DOHH2 (cell line): ENCODE data around the gene CD300H.

Experiments
- H3F3A ChIP-seq: fragments of 200-600 bp; sonication (generic), shearing (Covaris generic); 2 replicates; pipeline ENCODE4 v1.6.0; 2016; ENCODE audit warnings: antibody characterized with exemption, mild to moderate bottlenecking; ENCODE audit not compliant: control insufficient read depth, insufficient read depth
- H3K27ac ChIP-seq: fragments of 200-600 bp; sonication (generic); 2 replicates; pipeline ENCODE4 v1.5.1; 2014; ENCODE audit warnings: low read depth, mild to moderate bottlenecking, low read length, moderate library complexity
- H3K27me3 ChIP-seq: fragments of 200-600 bp; sonication (generic); 2 replicates; pipeline ENCODE4 v1.6.1; 2014; ENCODE audit warnings: mild to moderate bottlenecking, low read length, mixed read lengths; ENCODE audit not compliant: control insufficient read depth
- H3K36me3 ChIP-seq: fragments of 200-600 bp; sonication (generic); 2 replicates; pipeline ENCODE4 v1.6.1; 2014; ENCODE audit warnings: mild to moderate bottlenecking, low read length, moderate library complexity, mixed read lengths; ENCODE audit not compliant: control insufficient read depth
- H3K4me1 ChIP-seq: fragments of 200-600 bp; sonication (generic); 2 replicates; pipeline ENCODE4 v1.6.1; 2014; ENCODE audit warnings: mild to moderate bottlenecking, low read length, mixed read lengths; ENCODE audit not compliant: control insufficient read depth
- H3K4me2 ChIP-seq: fragments of 200-600 bp; sonication (generic); 2 replicates; pipeline ENCODE4 v1.6.0; 2014; ENCODE audit warnings: mild to moderate bottlenecking, low read length, moderate library complexity
- H3K4me3 ChIP-seq: fragments of 200-600 bp; sonication (generic); 2 replicates; pipeline ENCODE4 v1.5.1; 2014; ENCODE audit warnings: mild to moderate bottlenecking, low read length, mixed read lengths
- H3K79me2 ChIP-seq: fragments of 200-600 bp; sonication (generic); 2 replicates; pipeline ENCODE4 v1.6.1; 2014; ENCODE audit warnings: mild to moderate bottlenecking, low read length, mixed read lengths; ENCODE audit not compliant: control insufficient read depth
- H3K9me2 ChIP-seq: fragments of 200-600 bp; sonication (generic); replicated peaks from 2 replicates; pipeline ENCODE4 v1.6.1; 2014; ENCODE audit warnings: mild to moderate bottlenecking, low read length, mixed read lengths; ENCODE audit not compliant: control insufficient read depth
- H3K9me3 ChIP-seq: fragments of 200-600 bp; sonication (generic); 2 replicates; pipeline ENCODE4 v1.6.1; 2014; ENCODE audit warnings: antibody characterized with exemption, low read length, mixed read lengths; ENCODE audit not compliant: control insufficient read depth, insufficient read depth
- H4K20me1 ChIP-seq: fragments of 200-600 bp; sonication (generic); 2 replicates; pipeline ENCODE4 v1.6.0; 2014; ENCODE audit warnings: low read depth, mild to moderate bottlenecking, antibody characterized with exemption, low read length, moderate library complexity; ENCODE audit not compliant: control insufficient read depth, insufficient read depth
- EZH2phosphoT487 ChIP-seq: fragments of 200-600 bp; sonication (generic); IDR thresholded peaks from 2 replicates; pipeline ENCODE4 v1.6.1; 2017; ENCODE audit warnings: borderline replicate concordance, mild to moderate bottlenecking, antibody characterized with exemption, low read length, moderate library complexity, mixed read lengths
- TF ChIP-seq, protein P1 (sequence below): fragments of 200-600 bp; sonication (generic); IDR thresholded peaks from one replicate; pipeline ENCODE4 v1.5.1; 2014; ENCODE audit warnings: antibody characterized with exemption, mild to moderate bottlenecking, low read depth, low read length; ENCODE audit not compliant: poor library complexity, severe bottlenecking

Gene CD300H

DNA sequence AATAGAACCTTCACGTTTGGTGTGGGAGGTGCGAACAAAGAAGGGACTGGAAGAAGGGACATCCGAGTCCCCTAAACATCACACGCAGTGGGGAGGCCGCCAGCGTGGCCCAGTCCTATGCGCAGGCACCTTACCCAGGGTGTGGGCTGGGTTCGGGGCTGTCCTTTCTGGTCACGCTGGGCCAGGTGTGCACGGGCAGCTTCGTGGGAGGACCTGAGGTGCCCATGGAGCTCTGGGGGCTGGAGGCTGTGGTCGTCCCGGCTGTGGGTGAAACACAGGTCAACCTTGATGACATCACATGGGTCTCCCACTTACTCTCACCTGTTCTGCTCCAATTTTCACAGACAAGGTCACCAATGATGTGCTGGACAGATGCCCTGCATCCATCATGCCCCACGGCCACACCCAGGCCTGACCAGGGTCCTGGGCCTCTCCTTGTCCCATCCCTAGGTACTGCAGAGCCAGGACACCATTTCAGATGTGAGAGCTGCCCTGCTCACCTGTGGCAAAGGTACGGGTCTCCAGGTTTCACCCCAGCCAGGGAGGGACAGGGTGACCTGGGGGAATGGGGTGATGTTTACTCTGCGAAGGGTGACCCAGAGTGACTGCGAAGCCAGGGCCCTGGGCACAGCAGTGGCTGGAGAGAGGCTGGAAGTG lies 24.5 kb downstream of the CD300H start:
- Histone ChIP-seq H3K27ac (no peak overlapping the region), H3K79me2 (no peaks in the 10 kb centered on the region), H3K4me1 (no peaks in the 10 kb centered on the region), H3F3A (no peaks in the 10 kb centered on the region), H3K4me3 (no peak overlapping the region), H3K9me3 (no peaks in the 10 kb centered on the region), H3K36me3 (no peaks in the 10 kb centered on the region), H4K20me1 (no peaks in the 10 kb centered on the region), H3K4me2 (no peak overlapping the region), H3K27me3 (no peaks in the 10 kb centered on the region), H3K9me2 (no peaks in the 10 kb centered on the region)
- TF ChIP-seq, protein P1, sequence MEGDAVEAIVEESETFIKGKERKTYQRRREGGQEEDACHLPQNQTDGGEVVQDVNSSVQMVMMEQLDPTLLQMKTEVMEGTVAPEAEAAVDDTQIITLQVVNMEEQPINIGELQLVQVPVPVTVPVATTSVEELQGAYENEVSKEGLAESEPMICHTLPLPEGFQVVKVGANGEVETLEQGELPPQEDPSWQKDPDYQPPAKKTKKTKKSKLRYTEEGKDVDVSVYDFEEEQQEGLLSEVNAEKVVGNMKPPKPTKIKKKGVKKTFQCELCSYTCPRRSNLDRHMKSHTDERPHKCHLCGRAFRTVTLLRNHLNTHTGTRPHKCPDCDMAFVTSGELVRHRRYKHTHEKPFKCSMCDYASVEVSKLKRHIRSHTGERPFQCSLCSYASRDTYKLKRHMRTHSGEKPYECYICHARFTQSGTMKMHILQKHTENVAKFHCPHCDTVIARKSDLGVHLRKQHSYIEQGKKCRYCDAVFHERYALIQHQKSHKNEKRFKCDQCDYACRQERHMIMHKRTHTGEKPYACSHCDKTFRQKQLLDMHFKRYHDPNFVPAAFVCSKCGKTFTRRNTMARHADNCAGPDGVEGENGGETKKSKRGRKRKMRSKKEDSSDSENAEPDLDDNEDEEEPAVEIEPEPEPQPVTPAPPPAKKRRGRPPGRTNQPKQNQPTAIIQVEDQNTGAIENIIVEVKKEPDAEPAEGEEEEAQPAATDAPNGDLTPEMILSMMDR = no peak
- TF ChIP-seq EZH2phosphoT487 = no peak

DNA sequence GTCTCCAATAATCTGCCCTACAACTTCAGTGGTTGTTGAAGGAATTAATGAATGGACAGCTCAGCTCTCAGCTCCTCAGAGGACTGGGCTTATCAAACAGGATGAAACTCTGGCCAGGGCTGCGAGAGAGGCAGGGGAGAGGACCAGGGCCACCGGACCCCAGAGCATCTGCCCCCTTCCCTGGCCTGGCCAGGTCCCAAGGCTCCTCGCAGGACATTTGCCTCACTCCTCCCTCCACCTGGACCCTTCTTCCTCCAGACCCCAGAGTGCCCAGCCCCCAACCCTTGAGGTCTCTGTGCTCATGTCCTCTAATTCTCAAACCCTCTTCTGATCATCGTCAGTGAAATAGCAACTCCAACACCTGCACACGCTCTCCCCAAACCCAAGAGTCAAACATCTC lies 25.1 kb downstream of the CD300H start:
- Histone ChIP-seq H4K20me1 (no peaks in the 10 kb centered on the region), H3K4me1 (no peaks in the 10 kb centered on the region), H3K9me3 (no peaks in the 10 kb centered on the region), H3K9me2 (no peaks in the 10 kb centered on the region), H3K36me3 (no peaks in the 10 kb centered on the region), H3K4me2 (no peak overlapping the region), H3F3A (no peaks in the 10 kb centered on the region), H3K79me2 (no peaks in the 10 kb centered on the region), H3K27ac (no peak overlapping the region), H3K27me3 (no peaks in the 10 kb centered on the region), H3K4me3 (no peak overlapping the region)
- TF ChIP-seq, protein P1 = no peak
- TF ChIP-seq EZH2phosphoT487 = no peak

DNA sequence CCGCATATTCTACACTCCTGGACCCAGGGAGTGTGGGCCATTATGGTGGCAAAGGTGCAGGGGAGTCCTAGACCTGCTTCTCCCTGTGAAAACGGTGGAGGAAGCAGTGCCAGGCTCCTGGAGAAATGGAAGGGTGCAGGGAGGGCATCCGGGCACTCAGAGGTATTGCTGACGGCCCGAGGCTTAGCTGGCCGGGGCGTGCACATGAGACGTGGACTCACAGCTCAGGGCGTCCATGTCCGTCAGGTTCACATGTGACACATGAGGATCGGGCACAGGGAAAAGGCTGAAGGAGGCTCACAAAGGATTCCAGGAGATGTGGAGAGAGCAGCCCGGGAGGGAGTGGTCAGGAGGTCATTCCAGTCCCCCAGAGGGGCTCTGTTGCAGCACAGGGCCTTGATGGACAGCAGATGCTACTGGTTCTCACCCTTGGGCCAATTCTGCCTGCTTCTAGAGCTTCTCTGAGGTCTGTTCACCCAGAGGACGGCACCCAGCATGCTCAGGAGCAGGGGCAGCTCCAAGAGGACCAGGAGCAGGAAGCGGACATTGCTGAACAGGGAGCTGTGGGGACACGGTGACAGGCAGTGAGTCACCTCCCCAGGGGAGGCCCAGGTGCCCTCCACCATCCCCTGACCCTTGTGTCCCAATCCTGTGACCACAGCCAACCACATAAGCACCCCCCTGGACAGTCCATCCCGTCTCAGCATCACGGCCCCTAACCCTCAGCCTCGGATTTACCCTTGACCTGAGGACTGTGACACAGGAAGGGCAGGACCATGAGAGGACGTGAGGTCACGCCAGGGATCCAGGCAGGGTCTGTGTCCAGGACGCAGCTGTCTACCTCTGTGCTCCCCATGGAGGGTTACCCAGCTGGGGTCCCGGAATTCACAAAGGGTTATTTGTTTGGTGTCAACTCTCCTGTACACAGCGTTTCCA lies 25.9 kb downstream of the CD300H start:
- H3K27me3 ChIP-seq = no peaks in the 10 kb centered on the region
- H3K4me2 ChIP-seq = no peak overlapping the region
- no peaks in the 10 kb centered on the region for H3K4me1 ChIP-seq
- no peaks in the 10 kb centered on the region for H3K79me2 ChIP-seq
- no peaks in the 10 kb centered on the region for H3K9me3 ChIP-seq
- H3K9me2 ChIP-seq = no peaks in the 10 kb centered on the region
- H3K4me3 ChIP-seq = no peak overlapping the region
- H3K27ac ChIP-seq = no peak overlapping the region
- H4K20me1 ChIP-seq = no peaks in the 10 kb centered on the region
- H3K36me3 ChIP-seq = no peaks in the 10 kb centered on the region
- TF ChIP-seq, protein P1 = no peak
- no peak for TF ChIP-seq EZH2phosphoT487
- no peaks in the 10 kb centered on the region for H3F3A ChIP-seq
